HG03175 (cell line): Measurements from ENCODE around the gene IGSF3.
"Not testable (repeated sequence)": the region's sequence is repeated elsewhere in the genome, so short reads cannot be mapped to it uniquely, and the experiment has no call there.

ENCODE experiments used
- ATAC-seq: cut with Tn5 transposase; IDR thresholded peaks from one replicate; pipeline ENCODE4 v1.9.1; 2021; ENCODE audit warnings: mild to moderate bottlenecking, moderate library complexity; ENCODE audit not compliant: unreplicated experiment

Gene IGSF3

DNA sequence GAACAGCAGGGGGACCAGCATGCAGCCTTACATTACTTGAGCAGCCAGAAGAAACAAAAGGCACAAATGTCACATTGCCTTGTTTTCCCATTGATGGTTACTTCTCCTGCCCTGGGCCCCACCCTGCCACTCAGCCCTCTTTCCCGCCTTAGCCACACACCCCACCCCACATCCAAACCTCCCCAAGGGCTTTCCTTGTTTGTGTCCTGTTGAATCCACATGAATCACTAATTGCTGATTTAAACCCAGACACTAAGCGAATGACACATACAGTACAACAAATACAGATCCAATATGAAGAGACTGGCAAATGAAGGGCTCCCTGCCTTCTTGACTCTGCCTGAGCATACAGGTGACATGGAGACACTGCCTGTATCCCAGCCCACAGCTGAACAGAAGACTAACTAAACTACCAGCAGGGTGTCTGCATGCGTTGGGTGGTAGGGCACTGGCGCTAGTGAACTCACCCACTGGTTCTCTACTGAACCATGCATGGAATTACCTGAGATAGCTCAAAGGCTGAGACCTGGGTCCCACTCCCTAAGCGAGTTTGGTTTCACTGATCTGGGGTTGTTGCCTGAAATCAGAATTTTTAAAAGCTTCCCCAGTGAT, 3.1 kb downstream of the IGSF3 start:
- ATAC-seq, result no peak

DNA sequence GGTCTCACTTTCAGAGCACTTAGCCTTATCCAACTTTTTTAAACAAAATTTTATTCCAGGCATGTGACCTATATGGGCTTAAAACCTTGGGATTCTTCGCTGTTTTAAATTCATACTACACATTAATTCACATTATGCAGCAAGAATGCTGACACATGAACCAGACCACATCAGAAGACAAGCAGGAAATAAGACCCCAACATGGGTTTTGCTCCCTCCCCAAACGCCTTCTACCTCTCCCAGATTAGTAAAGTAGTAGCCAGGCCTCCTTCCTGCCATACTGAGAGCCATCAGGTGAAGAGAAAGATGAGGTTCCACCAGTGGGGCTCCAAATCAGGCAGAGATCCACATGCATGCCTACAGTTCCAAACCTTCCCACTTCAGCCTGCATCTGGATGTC, 3.7 kb downstream of the IGSF3 start:
- no peak for ATAC-seq

DNA sequence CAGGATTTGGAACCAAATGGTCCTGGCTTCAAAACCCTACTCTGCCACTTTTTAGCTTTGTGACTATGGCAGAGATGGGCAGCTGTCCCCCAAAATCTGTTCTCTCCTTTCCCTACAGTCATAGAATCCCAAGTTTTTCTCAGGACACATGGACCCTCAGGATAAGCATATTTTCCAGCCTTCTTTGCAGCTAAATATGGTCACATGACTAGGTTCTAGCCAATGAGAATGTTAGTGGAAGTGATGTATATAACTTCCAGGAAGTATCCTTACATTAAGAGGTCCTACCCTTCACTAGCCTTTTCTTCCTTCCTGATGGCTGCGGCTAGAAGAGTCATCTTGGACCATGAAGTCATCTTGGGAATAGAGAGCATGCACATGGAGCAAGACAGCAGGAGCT, 5.9 kb downstream of the IGSF3 start:
- no peak for ATAC-seq

DNA sequence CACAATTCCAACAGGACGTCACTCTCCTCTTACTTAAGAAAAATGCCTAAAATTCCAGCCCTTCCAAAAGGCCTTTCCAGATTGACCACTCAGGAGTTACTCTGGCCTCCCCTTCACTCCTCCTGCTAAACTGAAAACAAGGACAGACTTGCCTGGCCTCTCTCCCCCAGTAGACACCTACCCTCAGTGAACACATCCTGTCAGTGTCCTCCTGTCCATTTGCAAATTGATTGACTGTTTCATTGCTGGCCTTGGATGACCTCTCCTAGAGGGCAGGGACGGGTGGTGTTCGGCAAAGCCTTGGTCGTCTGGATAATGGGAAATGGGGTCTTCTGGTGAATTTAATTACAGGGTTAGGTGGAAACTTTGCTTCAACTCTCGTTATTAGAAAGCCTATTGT, 8.9 kb downstream of the IGSF3 start:
- not testable (repeated sequence) for ATAC-seq

DNA sequence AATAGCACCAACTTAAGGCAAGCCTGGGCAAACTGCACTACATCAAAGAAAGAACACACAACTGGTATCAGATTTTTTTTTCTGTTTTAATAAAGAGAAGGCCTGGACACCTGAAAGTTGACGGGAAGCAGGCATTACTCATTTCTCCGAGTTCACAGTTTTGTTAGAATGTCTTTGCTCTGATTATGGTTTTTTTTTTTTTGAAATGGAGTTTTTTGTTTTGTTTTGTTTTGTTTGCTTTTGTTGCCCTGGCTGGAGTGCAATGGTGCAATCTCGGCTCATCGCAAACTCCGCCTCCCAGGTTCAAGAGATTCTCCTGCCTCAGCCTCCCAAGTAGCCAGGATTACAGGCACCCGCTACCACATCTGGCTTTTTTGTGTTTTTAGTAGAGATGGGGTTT, 9.7 kb downstream of the IGSF3 start:
- not testable (repeated sequence) for ATAC-seq

DNA sequence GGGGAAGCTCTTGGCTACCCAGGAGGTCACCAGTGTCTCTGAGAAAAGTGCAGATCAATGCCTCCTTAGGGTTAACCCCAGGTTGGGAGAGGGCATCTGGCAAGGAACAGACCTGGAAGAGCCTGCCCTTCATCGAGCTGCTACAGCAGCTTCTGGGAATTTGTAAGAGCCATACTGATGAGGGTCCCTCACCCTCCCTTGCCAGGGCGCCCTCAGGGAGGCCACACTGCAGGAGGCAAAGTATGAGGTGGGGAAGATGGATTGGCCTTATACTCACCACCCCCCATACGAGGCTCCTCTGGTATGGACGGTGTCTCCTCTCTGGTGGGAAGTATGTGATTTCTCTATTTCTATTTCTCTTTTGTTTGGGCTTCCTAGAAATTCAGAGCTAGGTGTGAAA, 13.2 kb downstream of the IGSF3 start:
- no peak for ATAC-seq

DNA sequence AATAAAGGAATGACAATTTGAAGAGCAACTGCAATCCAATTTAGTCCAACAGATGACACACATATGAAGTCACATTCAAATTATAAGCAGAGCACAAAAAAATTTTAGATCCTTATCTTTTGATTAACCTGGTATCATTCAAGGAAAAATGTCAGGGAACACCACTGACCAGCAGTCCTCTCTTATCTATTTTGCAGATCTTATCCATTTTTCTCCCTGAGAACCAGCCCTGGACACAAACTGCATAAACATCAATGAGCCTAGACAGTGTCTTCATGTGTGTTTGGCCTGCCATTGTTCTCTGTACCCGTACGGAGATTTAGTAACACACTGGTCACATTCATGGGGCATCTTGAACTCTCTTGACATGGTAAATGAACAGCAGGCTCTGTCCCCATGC, 14.9 kb downstream of the IGSF3 start:
- not testable (repeated sequence) for ATAC-seq

DNA sequence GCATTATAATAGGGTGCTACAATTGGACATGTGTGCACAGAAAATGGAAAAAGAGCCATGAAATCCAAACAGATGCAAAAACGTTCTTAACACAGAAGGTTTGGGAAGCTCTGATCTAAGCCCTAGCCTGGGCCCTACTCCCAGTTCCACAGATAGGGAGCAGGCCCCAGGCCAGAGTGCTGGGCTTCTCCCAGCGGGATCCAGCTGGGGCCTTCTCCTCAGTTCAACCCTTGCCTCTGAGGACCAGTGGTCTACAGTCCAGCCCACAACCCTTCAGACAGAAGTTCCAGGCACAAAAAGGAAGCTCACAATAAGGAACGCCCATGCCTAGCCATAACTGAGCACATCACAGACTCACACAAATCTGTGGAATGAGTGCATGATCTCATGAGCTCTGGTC, 16.8 kb downstream of the IGSF3 start:
- not testable (repeated sequence) for ATAC-seq

DNA sequence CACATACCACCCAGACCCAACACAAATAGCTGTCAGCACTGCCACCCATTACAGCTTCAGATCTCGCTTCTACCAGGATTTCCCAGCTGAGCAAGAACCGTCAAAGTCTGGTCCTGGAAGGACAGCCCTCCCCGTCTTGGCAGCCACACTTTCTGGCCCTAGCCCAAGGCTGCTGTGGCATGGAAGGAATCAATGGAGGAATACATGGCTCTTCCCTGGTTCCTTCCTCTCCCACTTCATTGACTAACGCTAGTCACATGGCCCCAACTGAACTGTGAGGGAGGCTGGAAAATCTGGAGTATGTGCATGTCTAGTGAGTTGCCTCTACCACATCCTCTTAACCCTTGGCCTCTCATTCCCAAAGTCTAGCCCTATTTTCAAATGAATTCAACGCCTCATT, 18.5 kb downstream of the IGSF3 start:
- not testable (repeated sequence) for ATAC-seq

DNA sequence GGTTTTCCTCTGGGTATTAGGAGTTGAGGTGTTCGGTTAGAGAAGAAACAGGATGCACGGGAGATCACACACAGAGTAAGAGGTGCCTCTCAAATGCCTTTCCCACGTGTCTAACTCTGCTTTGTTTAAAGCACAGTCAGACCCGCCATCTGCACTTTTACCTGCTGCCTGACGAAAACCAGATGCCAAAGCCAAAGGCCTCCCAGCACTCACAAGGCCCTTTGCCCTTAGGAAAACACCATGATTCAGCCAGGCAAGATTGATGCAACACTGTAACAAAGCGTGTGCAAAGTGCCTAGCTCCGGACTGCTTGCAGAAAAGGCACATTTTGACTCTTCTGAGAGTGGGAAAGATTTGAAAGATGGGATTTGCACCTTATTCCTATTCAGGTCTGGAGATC, 19.2 kb downstream of the IGSF3 start:
- not testable (repeated sequence) for ATAC-seq

DNA sequence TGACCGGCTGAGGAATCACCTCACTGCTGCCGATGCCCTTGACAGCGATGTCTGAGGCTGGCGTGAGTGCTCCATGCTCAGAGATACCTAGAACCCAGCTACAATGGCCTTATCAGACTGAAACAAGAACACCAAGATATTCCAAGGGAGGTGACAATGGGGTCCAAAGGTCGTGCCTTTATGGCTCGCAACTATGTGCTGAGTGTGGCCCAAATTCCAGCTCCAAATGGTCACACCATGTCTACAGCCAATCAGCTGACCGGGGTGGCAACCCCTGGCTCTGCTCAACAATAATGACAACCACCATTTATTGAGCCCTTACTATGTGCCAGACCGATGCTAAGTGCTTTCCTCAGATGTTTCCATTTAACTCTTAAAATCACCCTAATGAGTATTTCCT, 20.3 kb downstream of the IGSF3 start:
- not testable (repeated sequence) for ATAC-seq

DNA sequence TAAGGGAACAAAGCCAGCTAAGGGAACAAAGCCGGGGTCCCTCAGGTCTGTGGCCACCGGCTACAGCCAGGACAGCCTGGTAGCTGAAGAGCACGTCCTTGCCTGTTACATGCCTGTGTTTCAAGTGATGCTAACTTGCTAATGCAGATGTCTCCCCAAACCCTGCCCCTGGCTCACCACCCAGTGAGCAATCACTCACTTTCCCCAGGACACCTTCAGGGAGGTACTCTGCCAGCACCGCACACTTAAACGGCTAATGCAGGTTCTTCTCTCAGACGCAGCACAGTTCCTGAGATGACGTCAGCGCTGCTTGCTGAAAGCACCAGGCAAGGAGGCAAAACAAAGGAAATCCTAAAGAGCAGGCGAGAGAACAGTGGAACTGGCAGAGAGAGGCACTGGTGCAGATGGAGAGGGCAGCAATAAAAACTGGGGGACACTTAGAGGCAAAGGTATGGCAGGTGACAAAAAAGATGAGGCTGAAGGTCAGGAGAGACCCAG, 20.8 kb downstream of the IGSF3 start:
- ATAC-seq, result not testable (repeated sequence)

DNA sequence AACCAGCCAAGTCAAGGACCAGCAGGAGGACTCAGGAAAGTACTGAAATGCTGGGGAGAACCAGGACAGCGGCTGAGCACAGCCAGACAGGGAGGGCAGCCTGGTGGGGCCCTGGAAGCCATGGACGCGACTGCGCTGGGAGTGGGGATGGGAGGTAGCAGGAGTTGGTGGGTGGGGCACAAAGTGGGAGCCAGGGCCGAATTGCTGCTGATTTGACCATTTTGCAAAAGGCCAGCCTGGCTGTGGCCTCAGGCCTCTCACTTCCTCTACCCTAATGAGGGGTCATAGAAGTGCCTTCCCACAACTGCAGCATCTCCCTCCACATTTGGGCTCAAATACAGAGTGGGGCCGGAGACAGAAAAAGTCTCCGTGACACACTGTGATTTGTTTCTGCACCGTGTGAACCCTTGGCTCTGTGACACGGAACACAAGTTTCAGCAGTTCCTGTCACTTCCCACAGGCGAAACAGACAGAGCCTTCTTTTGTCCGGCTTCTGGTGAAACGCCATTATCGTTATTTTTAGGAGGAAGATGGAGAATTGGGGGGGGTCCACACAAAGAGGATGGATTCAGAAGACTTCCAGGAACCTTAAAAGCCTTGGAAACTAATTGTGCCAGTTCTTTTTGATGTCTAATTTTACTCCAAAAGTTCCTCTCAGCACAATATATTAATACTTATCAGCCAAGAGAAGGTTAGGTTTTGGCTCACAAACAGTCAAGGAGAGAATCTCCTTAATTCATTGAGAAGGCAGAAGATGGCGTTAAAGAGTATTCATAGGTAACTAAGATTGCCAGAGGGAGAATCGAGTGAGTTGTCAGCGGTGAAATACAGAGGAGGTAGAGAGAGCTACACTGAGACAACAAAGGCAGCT, 21.5 kb downstream of the IGSF3 start:
- not testable (repeated sequence) for ATAC-seq

DNA sequence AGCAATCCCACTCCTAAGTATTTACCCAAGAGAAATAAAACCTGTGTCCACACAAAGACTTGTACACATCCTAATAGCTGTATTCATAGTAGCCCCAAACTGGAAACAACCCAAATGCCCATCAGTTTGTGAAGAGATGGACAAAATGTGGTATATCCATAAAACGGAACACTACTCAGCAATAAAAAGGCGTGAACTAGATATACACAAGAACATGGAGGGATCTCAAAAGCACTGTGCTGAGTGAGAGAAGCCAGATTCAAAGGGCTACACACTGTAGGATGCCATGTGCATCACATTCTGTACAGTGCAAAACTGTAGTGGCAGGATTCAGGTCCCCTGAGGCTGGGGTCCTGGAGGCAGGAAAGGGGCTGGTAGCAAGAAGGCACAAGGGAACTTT, 22.5 kb downstream of the IGSF3 start:
- ATAC-seq, result not testable (repeated sequence)

DNA sequence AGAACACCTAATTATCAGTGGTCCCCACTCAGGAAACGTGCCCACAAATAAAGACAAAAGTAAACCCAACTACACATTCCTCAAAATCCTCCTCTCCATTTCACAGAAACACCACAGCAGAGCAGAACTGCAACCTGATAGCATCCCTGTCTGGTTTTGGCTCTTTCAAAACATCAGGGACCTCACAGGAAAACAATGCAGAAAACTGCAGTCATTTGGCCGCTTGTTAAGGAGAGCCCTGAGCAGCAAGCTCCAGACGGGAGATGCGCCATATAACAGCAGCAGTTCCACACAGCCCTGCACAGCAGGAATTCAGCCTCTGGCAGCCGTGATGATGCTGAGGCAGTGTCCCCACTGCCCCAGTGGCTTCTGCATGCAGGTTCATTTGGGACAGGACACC, 23.4 kb downstream of the IGSF3 start:
- ATAC-seq, result not testable (repeated sequence)

DNA sequence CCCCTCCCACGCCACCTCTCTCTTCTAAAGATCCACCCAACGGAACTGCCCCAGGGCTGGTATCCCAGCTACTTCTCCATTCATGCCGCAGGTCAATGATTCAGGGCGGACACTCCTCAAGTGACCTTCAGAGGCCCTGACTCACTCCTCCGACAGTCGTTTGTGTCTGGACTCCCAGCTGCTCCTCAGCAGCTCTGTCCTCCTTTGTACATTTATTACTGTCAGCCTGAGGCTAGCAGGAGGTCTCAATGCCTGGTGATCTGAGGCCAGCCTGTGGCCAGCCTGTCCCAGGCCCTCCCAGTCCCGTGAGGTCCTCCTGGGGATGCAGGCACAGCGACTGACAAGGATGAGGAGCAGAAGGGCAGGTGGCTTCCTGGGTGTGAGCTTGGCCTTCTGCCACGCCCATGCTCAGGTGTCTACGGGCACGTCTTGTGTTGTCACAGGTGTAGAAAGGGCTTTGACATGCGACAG, 24.2 kb downstream of the IGSF3 start:
- ATAC-seq, result not testable (repeated sequence)

DNA sequence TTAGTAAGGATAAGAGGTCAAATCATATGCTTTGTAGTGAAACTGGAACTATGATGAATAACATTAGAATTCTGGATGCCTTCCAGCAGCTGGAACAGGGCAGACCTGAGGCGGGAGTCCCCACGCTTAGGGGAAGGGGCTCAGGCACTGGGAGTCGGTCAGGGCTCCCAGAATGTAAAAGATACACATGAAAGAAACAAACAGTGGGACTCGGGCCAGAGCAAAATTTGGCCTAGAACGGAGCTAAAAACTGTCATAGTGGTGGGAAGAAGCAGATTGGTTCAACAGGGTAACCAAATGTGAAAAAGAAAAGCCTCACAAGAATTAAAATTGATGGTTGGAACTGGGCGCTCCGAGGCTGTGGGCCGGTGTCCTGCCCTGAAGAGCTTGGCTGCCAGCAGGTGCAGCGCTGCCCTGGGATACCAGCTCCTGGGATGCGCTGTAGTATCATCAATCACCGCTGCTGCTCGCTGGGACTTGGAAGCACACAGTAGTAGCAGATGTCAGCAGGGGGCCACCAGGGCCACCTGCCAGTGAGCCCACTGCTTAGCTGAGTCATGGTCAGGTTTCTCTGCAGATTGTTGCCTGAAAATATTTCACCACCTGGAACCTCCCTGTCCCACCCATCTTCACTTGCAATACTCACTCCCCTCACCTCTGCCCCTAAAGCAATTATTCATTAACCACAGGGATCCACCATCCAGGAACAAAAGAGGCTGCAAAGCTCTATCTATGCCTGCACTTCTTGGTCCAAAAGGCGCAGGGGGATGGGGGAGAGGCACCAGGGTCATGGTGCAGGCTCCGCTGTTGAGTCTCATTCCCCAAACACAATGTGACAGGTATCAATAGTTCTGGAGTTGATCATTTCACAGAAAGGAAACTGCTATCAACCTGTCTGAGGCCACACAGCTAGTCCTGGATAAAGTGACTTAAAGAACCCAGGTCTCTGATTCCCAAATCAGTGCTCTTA, 24.9 kb downstream of the IGSF3 start:
- not testable (repeated sequence) for ATAC-seq

DNA sequence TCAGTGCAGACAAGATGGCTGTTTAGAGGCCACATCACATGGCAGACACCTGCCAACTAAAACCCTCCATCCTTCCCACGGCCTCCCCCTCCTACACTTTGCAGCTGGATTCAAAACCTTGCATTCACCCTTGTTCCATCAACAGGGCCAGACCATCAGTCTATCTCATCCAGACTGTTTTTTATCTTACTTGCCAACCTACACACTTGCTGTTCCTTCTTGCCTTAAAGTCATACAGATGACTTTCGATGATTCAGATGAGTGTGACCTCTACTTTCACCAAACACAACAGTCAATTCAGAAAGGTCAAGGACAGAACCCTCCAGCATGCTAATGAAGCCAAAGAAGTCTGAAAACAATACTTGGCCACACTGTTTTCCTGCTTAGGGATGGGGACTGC, 29.9 kb downstream of the IGSF3 start:
- ATAC-seq, result not testable (repeated sequence)

DNA sequence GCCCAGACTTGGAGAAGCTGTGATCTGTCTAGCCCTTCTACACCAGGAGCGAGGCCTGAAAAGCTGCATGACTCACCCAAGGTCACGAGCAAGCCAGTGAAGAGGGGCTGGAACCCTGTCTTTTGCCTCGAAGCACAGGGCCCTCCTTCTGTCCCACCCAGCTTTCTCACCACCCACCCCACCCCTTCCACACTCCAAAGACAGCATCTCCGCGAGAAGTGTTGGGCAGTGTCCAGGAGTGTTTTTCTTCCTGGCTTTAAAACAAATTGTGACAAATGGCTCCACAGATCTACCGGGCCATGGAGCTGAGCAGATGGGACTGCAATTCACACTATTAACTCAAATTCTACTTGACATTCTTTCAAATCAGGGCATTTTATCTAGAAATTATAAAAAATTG, 30.9 kb downstream of the IGSF3 start:
- not testable (repeated sequence) for ATAC-seq

DNA sequence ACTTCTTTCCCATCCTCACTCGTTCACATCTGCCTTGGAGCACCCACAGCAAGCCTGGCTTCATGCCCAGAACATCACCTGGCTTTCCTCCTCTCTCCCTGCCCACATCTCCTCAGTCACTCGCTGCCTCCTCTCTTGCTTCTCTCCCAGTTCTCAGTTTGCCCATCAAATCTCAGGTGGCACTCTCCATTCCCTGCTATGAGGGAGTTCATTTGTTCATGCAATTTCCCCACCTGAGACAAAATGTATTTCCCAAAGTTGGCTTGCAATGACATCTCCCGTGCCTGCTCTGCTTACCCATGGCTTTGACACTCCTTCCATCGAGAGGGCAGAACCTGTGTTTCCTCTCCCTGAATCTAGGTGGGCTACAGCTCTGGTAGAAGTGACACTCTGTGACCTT, 33.1 kb downstream of the IGSF3 start:
- not testable (repeated sequence) for ATAC-seq
